ENCODE data around the gene DCTPP1.

The DCTPP1 gene

DNA sequence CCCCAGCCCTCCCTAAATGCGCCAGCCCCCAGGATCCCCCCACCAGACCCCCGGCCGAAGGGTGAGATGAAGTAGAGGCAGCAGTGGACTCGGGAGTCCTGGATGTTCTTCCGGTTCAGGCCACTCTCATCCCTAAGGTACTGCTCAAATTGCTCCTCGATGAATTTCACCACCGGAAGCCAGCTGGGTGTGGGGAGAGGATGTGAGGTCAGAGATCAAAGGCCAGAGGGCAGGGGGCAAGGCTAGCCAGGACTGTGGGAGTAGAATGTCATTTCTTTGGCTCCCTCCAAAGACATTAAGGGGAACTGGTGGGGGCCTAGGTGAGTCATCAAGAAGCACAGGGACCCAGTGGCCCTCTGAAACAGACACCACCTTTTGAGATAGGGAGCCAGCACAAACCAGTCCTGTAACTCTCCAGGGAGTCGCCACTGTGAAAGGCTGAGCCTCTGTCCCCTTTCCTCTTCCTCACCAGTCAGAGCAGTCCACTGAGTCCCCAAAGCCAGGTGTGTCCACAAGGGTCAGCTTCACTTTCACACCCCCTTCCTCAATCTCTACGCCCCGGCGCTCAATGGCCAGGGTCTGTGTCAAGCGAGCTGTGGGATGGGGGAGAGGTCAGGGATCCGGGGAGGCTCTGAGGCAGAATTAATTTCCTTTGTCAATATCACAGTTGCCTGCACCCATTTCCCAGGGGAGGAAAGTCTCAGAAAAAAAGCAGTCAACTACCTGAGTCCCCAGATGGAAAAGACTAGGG lies 48.4 kb downstream of the DCTPP1 start:
- no peak for DNase-seq (ENCODE audit: low read depth)

DNA sequence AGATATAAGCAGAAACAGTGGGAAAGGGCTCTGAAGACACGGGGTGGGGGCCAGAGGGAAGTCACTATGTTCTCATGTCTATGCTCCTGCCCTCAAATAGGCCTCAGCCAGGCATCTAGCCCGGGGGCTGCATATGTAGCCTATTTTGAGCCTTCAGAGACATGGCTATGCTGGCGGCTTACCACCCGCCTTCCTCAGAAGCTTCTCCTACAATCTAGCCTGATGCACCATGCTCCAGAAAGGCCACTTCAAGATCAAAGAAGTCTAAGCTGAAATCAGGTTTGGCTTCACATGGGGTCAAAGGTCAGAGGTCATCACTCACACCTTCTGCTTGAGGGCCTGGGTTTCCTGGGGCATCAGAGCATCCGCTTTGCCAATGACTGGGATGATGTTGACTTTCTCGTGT lies 49.0 kb downstream of the DCTPP1 start:
- no peak for DNase-seq (ENCODE audit: low read depth)

DNA sequence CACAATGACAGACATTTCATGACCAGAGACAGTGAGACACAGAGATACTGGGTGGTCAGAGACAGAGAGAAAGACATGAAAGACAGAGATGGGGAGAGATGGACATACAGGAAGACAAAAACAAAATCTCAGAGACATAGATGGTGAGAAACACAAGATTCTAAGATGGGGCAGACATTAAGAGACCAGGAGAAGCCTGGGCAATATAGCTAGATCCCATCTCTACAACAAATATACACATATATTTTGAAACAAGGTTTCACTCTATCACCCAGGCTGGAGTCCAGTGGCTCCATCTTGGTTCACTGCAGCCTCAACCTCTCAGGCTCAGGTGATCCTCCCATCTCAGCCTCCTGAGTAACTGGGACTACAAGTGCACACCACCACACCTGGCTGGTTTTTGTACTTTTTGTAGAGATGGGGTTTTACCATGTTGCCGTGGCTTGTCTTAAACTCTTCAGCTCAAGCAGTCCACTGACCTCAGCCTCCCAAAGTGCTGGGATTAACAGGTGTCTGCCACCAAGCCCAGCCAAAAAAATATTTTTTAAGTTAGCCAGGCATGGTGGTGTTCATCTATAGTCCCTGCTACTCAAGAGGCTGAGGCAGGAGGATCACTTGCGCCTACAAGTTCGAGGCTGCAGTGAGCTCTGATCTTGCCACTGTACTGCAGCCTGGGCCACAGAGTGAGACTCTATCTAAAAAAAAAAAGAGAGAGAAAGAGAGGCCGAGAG lies 49.6 kb downstream of the DCTPP1 start:
- DNase-seq (ENCODE audit: low read depth): no peak

DNA sequence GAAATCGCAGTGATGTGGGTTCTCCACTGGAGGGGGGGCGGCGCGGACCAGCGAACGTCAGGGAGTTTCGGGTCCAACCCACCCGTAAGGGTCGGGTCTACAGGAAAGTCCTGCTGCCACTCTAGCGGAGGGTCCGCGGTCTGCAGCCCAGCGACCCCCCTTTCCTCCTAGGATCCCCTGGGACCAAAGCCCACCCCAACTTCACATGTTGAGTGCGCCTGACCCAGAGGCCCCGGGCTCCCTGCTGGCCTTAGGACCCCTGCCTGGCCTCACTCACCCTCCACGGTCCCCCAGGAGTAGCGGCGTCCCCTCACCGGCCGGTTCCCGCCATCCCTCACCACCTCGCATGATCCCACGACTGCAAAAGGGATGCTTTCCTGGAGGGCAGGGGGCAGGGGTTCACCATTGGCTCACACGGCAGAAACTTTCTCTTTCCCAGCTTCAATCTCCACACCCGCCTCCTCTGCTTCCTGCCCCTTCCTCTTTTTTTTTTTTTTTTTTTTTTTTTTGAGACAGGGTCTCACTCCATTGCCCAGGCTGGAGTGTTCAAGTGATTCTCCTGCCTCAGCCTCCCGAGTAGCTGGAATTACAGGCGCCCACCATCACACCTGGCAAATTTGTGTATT lies 50.6 kb downstream of the DCTPP1 start:
- no peak for DNase-seq (ENCODE audit: low read depth)

DNA sequence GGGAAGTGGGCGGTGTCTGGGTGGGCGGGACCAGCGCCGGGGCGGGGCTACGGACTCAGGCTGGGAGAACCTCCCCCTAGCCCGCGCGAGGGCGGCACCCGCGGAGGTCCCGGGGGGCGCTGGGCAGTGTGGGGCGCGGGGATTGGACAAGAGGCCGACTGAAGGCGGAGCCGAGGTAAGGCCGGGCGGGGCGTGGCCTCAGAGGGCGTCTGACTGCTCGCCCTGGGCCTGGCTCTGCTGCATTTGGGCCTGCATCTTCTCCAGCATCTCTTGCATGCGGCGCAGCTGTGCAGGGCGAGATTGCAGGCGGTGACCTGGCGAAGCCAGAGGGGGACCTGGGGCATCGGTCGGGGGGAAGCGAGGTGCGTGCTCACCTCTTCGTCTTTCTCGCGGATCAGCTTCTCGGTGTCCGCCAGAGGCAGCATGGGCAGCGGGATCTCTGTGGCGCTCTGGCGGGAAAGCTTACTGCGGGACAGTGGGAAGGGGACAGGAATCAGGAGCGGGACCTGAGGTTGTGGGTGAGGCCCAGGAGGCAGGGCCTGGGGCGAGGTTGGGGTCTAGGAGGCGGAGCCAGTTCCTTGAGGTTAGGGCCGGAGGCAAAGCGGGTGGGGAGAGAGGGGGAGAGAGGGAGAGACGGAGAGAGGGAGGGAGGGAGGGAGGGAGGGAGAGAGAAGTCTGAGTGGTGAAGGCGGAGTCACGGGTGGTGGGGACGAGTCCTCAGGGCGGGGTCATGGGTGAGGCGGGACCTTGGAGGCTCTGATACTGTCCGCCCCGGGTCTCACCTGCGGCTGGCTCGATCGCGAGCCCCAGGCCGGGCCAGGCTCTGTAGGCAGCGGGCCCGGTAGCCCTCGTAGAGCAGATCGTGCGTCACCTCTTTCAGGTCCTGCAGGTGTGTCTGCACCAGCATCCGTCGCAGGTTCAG lies 51.3 kb downstream of the DCTPP1 start:
- DNase-seq (ENCODE audit: low read depth): peak; percentile 72

DNA sequence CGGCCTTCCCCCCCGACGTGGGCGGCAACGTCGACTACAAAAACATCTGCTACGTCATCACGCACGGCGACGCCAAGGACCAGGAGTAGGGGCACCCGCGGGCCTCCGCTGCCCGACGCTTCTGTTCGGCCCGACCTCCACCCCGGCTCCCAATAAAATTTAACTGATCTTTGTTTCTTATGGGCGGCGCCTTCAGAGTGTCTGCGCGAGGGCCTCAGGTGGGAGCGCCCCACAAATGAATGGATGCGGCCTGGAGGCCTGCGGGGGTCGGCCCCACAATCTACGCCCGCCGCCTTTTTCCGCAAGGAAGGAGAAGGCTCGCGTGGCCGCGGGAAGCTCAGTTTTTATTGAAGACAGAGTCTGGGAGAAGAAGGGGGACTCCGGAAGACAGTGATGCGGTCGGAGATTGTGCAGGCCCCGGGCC lies 52.0 kb downstream of the DCTPP1 start:
- no peak for DNase-seq (ENCODE audit: low read depth)

DNA sequence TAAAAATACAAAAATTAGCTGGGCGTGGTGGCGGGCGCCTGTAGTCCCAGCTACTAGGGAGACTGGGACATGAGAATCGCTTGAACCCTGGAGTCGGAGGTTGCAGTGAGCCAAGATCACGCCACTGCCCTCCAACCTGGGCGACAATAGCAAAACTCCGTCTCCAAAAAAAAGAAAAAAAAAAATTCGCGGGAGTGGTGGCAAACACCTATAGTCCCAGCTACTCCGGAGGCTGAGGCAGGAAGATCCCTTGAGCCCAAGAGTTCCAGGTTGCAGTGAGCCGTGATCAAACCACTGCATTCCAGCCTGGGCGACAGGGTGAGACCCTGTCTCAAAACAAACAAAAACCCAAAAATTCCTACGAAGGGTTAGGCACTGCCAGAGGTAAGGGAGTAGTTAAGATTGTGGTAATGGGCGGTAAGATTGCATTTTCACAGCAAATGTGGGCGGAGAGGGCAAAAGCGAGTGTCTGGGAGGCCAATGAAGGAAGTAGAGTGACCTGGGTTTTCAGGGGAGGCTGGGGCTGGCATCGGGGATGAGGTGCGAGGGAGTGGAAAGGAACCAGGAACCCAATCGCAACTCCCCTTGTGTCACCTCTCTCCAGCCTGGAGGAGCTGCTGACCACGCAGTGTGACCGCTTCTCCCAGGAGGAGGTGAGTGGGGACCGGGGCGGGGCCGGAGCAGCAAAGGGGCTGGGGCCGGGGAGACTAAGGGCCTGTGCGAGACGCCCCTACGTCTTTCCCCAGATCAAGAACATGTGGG lies 52.6 kb downstream of the DCTPP1 start:
- DNase-seq (ENCODE audit: low read depth): no peak

DNA sequence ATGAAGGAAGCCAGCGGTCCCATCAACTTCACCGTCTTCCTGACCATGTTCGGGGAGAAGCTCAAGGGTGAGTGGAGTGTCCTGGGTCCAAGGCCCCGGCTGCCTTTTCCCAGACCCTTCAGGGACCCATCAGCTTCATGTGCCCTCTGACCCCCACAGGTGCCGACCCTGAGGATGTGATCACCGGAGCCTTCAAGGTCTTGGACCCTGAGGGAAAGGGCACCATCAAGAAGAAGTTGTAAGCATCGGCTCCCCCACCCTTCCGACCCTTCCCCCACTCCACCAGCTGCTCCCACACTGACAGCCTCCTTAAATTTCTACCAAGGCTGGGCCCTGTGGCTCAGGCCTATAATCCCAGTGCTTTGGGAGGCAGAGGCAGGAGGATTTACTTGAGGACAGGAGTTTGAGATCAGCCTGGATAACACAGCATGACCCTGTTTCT lies 53.3 kb downstream of the DCTPP1 start:
- DNase-seq (ENCODE audit: low read depth): no peak

DNA sequence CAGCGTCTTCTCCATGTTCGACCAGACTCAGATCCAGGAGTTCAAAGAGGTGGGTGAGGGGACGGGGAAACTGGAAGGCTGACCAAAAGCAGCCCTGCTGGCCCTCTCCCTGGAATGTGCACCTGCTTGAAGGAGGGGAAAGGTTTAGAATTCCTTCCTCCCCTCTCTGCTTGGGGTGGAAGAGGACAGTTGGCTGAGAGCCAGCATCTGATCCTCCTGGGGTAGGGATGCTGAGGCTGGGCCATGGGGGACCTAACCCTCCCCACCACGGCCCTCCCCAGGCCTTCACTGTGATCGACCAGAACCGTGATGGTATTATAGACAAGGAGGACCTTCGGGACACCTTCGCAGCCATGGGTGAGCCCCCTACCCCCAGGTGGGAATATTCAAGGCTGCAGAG lies 54.0 kb downstream of the DCTPP1 start:
- DNase-seq (ENCODE audit: low read depth): no peak

DNA sequence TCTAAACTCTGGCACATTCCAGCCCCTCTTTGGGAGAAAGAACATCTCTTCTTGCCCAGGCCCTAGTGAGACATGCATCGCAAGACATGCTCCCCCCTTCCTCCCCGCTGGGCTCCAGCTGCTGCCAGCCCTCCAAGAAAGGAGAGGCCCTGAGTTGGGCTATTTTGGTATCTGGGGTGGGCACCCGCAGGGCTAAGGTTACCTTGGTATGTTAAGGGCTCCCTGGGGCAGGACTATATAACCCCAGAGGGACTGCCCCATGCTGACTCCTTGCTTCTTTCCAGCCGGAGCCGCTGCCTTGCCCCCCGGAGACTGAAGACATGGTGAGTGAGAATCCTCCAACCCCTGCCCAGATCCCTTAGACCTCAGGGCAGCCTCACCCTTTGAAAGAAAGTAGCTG lies 55.3 kb downstream of the DCTPP1 start, which contains the start of gene MYL11:
Gene MYL11, plus strand, starts transcription at position 265 of the 400 bp plus-strand sequence. Its CDS starts 56 bp downstream, at position 321.
- DNase-seq (ENCODE audit: low read depth): no peak
